ENCODE measurements around the gene PHLDA1. TPM values are rescaled to one million over a fixed set of nuclear protein-coding genes. Genes with fewer than 3 reads are reported as not detected.

PHLDA1 gene
- total and polyA plus RNA-seq, 2 of the 13 experiments (the other 11 are each of a cell fraction or from before 2014, with no cell fraction given) = 33.8 to 41.0 TPM

GRCh38 chr12:76031414-76032042, at the start of gene PHLDA1 (continued):
- TF ChIP-seq ZBTB40 (IDR thresholded peaks at IDR 0.05) = no peak
- TF ChIP-seq ZBTB40 (CRISPR knock-in tag; IDR thresholded peaks at IDR 0.05) = no peak; the same call in 1 of the 2 replicates
- no peak for TF ChIP-seq SCMH1 (CRISPR knock-in tag; IDR thresholded peaks at IDR 0.05; ENCODE audit: borderline replicate concordance)
- peak; percentile 49 for TF ChIP-seq ZNF12 (CRISPR knock-in tag; IDR thresholded peaks at IDR 0.05)
- TF ChIP-seq ZNF256 (CRISPR knock-in tag; conservative IDR thresholded peaks at IDR 0.05) = peak; percentile 72; the same call in 1 of the 2 replicates
- TF ChIP-seq GPN1 (CRISPR knock-in tag; IDR thresholded peaks at IDR 0.05; ENCODE audit: borderline replicate concordance) = no peak
- TF ChIP-seq SAFB2 (CRISPR knock-in tag; IDR thresholded peaks at IDR 0.05; ENCODE audit: borderline replicate concordance, low read depth) = peak; percentile 66; the same call in 1 of the 2 replicates
- TF ChIP-seq ZNF550 (CRISPR knock-in tag; IDR thresholded peaks at IDR 0.05; ENCODE audit: borderline replicate concordance) = peak; percentile 64
- no peak for TF ChIP-seq ZNF296 (CRISPR knock-in tag; conservative IDR thresholded peaks at IDR 0.05)
- no peak; the same call in 1 of the 2 replicates for TF ChIP-seq TGIF2 (CRISPR knock-in tag; IDR thresholded peaks at IDR 0.05)
- peak; percentile 77; the same call in 1 of the 2 replicates for TF ChIP-seq ARID4A (CRISPR knock-in tag; IDR thresholded peaks at IDR 0.05; ENCODE audit: borderline replicate concordance)
- no peak for TF ChIP-seq CREBL2 (CRISPR knock-in tag; IDR thresholded peaks at IDR 0.05; ENCODE audit: borderline replicate concordance)
- TF ChIP-seq ZBTB33 (CRISPR knock-in tag; IDR thresholded peaks at IDR 0.05) = no peak
- no peak for TF ChIP-seq MTA3 (CRISPR knock-in tag; IDR thresholded peaks at IDR 0.05)
